ENCODE data around the gene CSK.

CSK gene

GRCh38 chr15:74783072-74783807, 1.4 kb downstream of the CSK start:
- TF ChIP-seq EP300 (IDR thresholded peaks at IDR 0.05; ENCODE audit: borderline replicate concordance) (peak; percentile 4; the same call in 1 of the 2 replicates), TAF1 (IDR thresholded peaks at IDR 0.05; ENCODE audit: low read depth) (no peak; the same call in 1 of the 2 replicates), TCF12 (IDR thresholded peaks at IDR 0.05; ENCODE audit: low read depth) (peak; percentile 75; the same call in 1 of the 2 replicates), NFIC (IDR thresholded peaks at IDR 0.05) (0 out of 2 replicates have a peak, but pooled peaks have one; percentile 30), YY1 (IDR thresholded peaks at IDR 0.05; ENCODE audit: low read depth) (no peak), TEAD4 (IDR thresholded peaks at IDR 0.05) (no peak)
- TF ChIP-seq, protein P1, sequence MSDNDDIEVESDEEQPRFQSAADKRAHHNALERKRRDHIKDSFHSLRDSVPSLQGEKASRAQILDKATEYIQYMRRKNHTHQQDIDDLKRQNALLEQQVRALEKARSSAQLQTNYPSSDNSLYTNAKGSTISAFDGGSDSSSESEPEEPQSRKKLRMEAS (IDR thresholded peaks at IDR 0.05) = peak; percentile 93

DNA sequence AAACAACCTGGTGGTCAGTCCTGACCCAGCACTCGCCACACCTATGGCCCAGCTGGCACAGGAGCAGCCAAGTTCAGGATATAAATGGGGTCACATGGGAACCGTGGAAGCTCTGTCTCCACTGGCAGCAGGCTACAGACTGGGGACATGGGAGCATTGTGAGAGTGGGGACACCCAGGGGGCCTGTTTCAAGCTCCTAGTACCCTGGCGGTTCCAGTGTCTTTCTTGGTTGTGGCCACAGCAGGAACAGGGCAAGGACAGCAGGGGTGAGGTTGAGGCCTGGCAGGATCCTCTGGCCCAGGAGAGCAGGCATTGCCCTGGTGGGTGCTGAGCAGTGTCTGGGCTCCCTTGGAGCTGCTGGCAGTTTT, 1.9 kb downstream of the CSK start:
- TF ChIP-seq FOXM1 (IDR thresholded peaks at IDR 0.05; ENCODE audit: borderline replicate concordance, low read depth) = no peak
- no peak for TF ChIP-seq NFIC (IDR thresholded peaks at IDR 0.05)
- no peak for TF ChIP-seq RAD21 (IDR thresholded peaks at IDR 0.05; ENCODE audit: low read depth)

DNA sequence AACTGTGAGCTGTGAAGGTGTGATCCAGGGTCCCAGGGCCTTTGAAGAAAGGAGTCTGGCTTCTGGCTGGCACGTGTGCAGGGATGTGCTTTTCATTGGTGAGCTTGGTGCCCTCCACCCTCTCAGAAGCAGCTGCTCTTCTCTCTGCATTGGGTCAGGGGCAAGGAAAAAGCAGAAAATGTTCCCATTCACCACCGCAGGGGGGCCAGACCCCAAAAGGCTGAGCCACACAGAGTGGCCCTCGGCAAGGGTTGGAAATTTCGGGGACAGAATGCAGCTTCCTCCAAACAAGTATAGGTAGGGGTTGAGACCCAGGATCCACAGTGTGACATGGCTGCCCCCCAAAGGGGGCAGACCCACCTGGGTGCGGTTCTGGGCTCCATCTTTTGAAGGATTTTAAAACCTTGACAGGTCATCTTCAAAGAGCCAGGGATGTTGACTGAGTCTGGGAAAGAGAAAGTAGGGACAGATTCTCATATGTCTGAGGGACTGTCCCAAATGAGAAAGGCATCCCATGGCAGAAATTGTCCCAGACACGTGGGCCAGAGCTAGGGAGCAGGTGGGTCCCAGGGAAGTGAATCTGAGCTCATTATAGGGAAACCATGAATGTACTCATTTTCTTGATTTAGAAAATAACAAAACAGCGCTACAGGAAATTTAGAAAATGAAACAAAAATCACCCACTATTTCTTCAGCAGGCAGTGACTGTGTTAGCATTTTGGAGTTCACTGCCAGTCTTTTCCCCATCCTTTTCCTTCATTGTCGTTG, 2.7 kb downstream of the CSK start:
- TF ChIP-seq TEAD4 (IDR thresholded peaks at IDR 0.05) = no peak

DNA sequence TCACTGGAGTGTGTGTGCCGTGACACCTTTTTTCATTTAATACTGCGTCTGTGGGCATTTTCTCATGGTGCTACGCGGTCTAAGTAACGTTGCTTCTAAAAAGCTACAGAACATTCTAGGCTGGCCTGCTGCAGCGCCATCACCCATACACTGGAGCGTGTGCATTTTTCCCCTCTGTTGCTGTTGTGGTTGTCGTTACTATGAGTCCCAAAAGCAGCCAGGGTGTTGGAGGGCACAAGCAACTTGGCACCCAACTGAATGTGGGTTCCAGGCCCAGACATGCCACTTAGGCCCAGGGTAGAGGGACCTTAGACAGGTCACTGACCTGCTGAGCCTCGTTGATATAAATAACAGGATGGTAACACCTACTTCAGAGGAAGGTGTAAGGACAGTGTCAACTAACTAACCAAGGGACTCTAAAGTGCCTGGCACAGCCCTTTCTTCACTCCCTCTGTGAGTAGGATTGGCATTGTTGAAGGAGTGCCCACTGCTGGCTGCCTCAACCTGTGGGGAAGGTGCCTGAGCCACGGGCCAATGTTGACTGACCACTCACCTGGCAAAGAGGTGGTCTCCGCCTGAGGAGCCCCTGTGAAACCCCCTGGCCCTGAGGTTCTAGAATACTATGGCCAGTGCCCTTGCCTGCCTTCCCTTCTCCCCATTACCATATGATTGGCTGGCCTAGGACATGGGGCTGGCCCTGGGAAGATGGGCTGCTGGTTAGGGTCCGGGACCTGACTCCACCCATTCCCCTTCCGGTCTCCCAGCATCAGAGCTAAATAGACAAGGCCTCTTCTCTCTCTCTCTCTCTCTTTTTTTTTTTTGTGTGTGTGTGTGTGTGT, 3.5 kb downstream of the CSK start:
- TF ChIP-seq CREB1 (IDR thresholded peaks at IDR 0.05; ENCODE audit: low read depth) (no peak), FOXM1 (IDR thresholded peaks at IDR 0.05; ENCODE audit: borderline replicate concordance, low read depth) (no peak), YY1 (IDR thresholded peaks at IDR 0.05; ENCODE audit: low read depth) (no peak), EGR1 (IDR thresholded peaks at IDR 0.05) (no peak), TEAD4 (IDR thresholded peaks at IDR 0.05) (no peak), CEBPB (IDR thresholded peaks at IDR 0.05) (no peak), RAD21 (IDR thresholded peaks at IDR 0.05; ENCODE audit: low read depth) (no peak), EP300 (IDR thresholded peaks at IDR 0.05; ENCODE audit: borderline replicate concordance) (no peak), TCF12 (IDR thresholded peaks at IDR 0.05; ENCODE audit: low read depth) (no peak)
- TF ChIP-seq, protein P2, sequence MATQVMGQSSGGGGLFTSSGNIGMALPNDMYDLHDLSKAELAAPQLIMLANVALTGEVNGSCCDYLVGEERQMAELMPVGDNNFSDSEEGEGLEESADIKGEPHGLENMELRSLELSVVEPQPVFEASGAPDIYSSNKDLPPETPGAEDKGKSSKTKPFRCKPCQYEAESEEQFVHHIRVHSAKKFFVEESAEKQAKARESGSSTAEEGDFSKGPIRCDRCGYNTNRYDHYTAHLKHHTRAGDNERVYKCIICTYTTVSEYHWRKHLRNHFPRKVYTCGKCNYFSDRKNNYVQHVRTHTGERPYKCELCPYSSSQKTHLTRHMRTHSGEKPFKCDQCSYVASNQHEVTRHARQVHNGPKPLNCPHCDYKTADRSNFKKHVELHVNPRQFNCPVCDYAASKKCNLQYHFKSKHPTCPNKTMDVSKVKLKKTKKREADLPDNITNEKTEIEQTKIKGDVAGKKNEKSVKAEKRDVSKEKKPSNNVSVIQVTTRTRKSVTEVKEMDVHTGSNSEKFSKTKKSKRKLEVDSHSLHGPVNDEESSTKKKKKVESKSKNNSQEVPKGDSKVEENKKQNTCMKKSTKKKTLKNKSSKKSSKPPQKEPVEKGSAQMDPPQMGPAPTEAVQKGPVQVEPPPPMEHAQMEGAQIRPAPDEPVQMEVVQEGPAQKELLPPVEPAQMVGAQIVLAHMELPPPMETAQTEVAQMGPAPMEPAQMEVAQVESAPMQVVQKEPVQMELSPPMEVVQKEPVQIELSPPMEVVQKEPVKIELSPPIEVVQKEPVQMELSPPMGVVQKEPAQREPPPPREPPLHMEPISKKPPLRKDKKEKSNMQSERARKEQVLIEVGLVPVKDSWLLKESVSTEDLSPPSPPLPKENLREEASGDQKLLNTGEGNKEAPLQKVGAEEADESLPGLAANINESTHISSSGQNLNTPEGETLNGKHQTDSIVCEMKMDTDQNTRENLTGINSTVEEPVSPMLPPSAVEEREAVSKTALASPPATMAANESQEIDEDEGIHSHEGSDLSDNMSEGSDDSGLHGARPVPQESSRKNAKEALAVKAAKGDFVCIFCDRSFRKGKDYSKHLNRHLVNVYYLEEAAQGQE (IDR thresholded peaks at IDR 0.05; ENCODE audit: low read depth) = no peak
- TF ChIP-seq, protein P1 (IDR thresholded peaks at IDR 0.05) = no peak

DNA sequence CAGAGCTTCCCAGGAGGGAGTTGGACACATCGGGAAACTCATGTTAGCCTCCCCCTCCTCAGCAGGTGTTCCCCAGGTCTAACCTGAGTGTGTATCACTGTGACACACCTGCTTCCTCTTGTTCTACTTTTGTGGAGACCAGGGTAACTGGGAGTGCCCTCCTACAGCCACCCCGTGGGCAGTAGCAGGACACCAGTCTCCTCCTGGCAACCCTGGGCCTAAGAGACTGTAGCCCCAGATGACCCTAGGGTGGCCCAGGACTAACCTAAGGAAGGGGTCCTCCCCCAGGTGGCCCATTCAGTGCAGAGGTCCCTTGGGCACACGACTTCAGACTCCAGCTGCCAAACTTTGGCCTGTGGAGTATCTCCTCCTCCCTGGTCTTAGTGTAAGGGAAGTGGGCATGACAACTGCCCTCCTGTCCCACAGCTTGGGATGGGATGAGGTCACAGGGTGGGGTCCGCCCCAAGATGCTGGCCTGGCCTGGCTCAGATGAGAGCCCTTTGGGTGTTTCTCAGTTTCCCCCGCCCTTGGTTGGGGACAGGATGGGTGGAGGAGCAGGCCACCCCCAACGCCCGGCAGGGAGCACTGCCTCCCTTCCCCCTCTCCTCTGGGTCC, 4.8 kb downstream of the CSK start:
- no peak for TF ChIP-seq EGR1 (IDR thresholded peaks at IDR 0.05)
- TF ChIP-seq EP300 (IDR thresholded peaks at IDR 0.05; ENCODE audit: borderline replicate concordance) = no peak
- TF ChIP-seq, protein P2 (IDR thresholded peaks at IDR 0.05; ENCODE audit: low read depth) = no peak
- TF ChIP-seq RAD21 (IDR thresholded peaks at IDR 0.05; ENCODE audit: low read depth) = no peak
- no peak for TF ChIP-seq FOXM1 (IDR thresholded peaks at IDR 0.05; ENCODE audit: borderline replicate concordance, low read depth)
- no peak for TF ChIP-seq CREB1 (IDR thresholded peaks at IDR 0.05; ENCODE audit: low read depth)
- no peak for TF ChIP-seq CEBPB (IDR thresholded peaks at IDR 0.05)
- no peak for TF ChIP-seq NFIC (IDR thresholded peaks at IDR 0.05)
- no peak for TF ChIP-seq TCF12 (IDR thresholded peaks at IDR 0.05; ENCODE audit: low read depth)
- TF ChIP-seq YY1 (IDR thresholded peaks at IDR 0.05; ENCODE audit: low read depth) = no peak
- TF ChIP-seq, protein P1 (IDR thresholded peaks at IDR 0.05) = no peak
- no peak for TF ChIP-seq TAF1 (IDR thresholded peaks at IDR 0.05; ENCODE audit: low read depth)
- no peak for TF ChIP-seq USF1 (IDR thresholded peaks at IDR 0.05)
- no peak for TF ChIP-seq TEAD4 (IDR thresholded peaks at IDR 0.05)
- TF ChIP-seq ZBTB7A (IDR thresholded peaks at IDR 0.05; ENCODE audit: low read depth) = no peak
